ENCODE results near the gene GPR39. TPM values are rescaled to one million over a fixed set of nuclear protein-coding genes. Genes with fewer than 3 reads are reported as not detected.
A peak's percentile ranks its signal among the peaks of the same experiment; 100 is the strongest.

Gene GPR39
- total RNA-seq, 6 experiments from 2014 or later = 2.2 to 3.0 (median 2.5) TPM

- H3K27ac Mint-ChIP-seq = no peak overlapping the region
- TF ChIP-seq CTCF (IDR thresholded peaks at IDR 0.05) = no peak
- peak; percentile 3 for DNase-seq
- no peaks in the 10 kb centered on the region for H3K4me1 Mint-ChIP-seq (ENCODE audit: low read depth)
- no peak overlapping the region for H3K4me3 Mint-ChIP-seq
- H3K9me3 Mint-ChIP-seq = peaks cover 27% of the 10 kb centered on the region
- H3K27me3 Mint-ChIP-seq (ENCODE audit: insufficient read depth) = no peaks in the 10 kb centered on the region; the same call in 1 of the 2 replicates
- no peaks in the 10 kb centered on the region for H3K36me3 Mint-ChIP-seq (ENCODE audit: low read depth)
Observed at GRCh38 chr2:132503701-132504100, 87.1 kb downstream of the GPR39 start.

- no peak for DNase-seq
- TF ChIP-seq CTCF (IDR thresholded peaks at IDR 0.05) = no peak
- H3K4me3 Mint-ChIP-seq = no peak overlapping the region
- H3K9me3 Mint-ChIP-seq = no peaks in the 10 kb centered on the region; the same call in 1 of the 2 replicates
- peaks cover 2% of the 10 kb centered on the region; the same call in 1 of the 2 replicates for H3K27me3 Mint-ChIP-seq (ENCODE audit: insufficient read depth)
- H3K27ac Mint-ChIP-seq = no peak overlapping the region
- H3K4me1 Mint-ChIP-seq (ENCODE audit: low read depth) = no peaks in the 10 kb centered on the region
- H3K36me3 Mint-ChIP-seq (ENCODE audit: low read depth) = no peaks in the 10 kb centered on the region
Observed at GRCh38 chr2:132515010-132515409, 98.4 kb downstream of the GPR39 start.

GRCh38 chr2:132517386-132517785 lies 100.8 kb downstream of the GPR39 start:
- H3K9me3 Mint-ChIP-seq = no peaks in the 10 kb centered on the region; the same call in 1 of the 2 replicates
- peaks cover 11% of the 10 kb centered on the region for H3K4me1 Mint-ChIP-seq (ENCODE audit: low read depth)
- H3K36me3 Mint-ChIP-seq (ENCODE audit: low read depth) = no peaks in the 10 kb centered on the region
- H3K27me3 Mint-ChIP-seq (ENCODE audit: insufficient read depth) = peaks cover 4% of the 10 kb centered on the region
- H3K27ac Mint-ChIP-seq = no peak overlapping the region
- H3K4me3 Mint-ChIP-seq = no peak overlapping the region
- no peak for TF ChIP-seq CTCF (IDR thresholded peaks at IDR 0.05)
- DNase-seq = no peak

- Mint-ChIP-seq H3K27me3 (ENCODE audit: insufficient read depth) (peaks cover 4% of the 10 kb centered on the region), H3K9me3 (no peaks in the 10 kb centered on the region; the same call in 1 of the 2 replicates), H3K4me3 (no peak overlapping the region), H3K36me3 (ENCODE audit: low read depth) (no peaks in the 10 kb centered on the region), H3K27ac (no peak overlapping the region), H3K4me1 (ENCODE audit: low read depth) (peaks cover 11% of the 10 kb centered on the region)
- no peak for TF ChIP-seq CTCF (IDR thresholded peaks at IDR 0.05)
- DNase-seq = no peak
Observed at GRCh38 chr2:132518302-132518701, 101.7 kb downstream of the GPR39 start.

- Mint-ChIP-seq H3K4me1 (ENCODE audit: low read depth) (peaks cover 11% of the 10 kb centered on the region), H3K27me3 (ENCODE audit: insufficient read depth) (peaks cover 5% of the 10 kb centered on the region), H3K9me3 (no peaks in the 10 kb centered on the region; the same call in 1 of the 2 replicates), H3K36me3 (ENCODE audit: low read depth) (no peaks in the 10 kb centered on the region), H3K4me3 (no peak overlapping the region), H3K27ac (no peak overlapping the region)
- no peak for TF ChIP-seq CTCF (IDR thresholded peaks at IDR 0.05)
- no peak for DNase-seq
Observed at GRCh38 chr2:132519566-132519965, 103.0 kb downstream of the GPR39 start.

GRCh38 chr2:132521341-132521740 lies 104.7 kb downstream of the GPR39 start:
- H3K36me3 Mint-ChIP-seq (ENCODE audit: low read depth) = no peaks in the 10 kb centered on the region
- H3K27me3 Mint-ChIP-seq (ENCODE audit: insufficient read depth) = peaks cover 4% of the 10 kb centered on the region
- no peaks in the 10 kb centered on the region; the same call in 1 of the 2 replicates for H3K9me3 Mint-ChIP-seq
- peaks cover 11% of the 10 kb centered on the region for H3K4me1 Mint-ChIP-seq (ENCODE audit: low read depth)
- DNase-seq = no peak
- H3K27ac Mint-ChIP-seq = no peak overlapping the region
- no peak overlapping the region for H3K4me3 Mint-ChIP-seq
- no peak for TF ChIP-seq CTCF (IDR thresholded peaks at IDR 0.05)

All from HFFc6 (cell line).